Thyroid gland (tissue), 4 donors: ENCODE data around the gene MRFAP1L1. TPM values are rescaled to one million over a fixed set of nuclear protein-coding genes. Genes with fewer than 3 reads are reported as not detected.

ENCODE experiments used
- DNase-seq, 2 donors: peaks; one replicate each; pipeline ENCODE4 v3.0.0-alpha.2; 2019
- H3K27ac ChIP-seq, 3 donors: fragments of 200-600 bp; sonication (generic); 1 replicate in 2 of 3; 2 replicates in 1 of 3; pipeline ENCODE4 v1.5.1; 2016 to 2019; ENCODE audit warnings: mild to moderate bottlenecking in 1 of 3, moderate library complexity in 1 of 3
- H3K27me3 ChIP-seq: fragments of 200-600 bp; sonication (generic); one replicate; pipeline ENCODE4 v1.5.1; 2019
- H3K36me3 ChIP-seq, 2 donors: fragments of 200-600 bp; sonication (generic); one replicate each; pipeline ENCODE4 v1.5.1; 2016 to 2019
- H3K4me1 ChIP-seq, 2 donors: fragments of 200-600 bp; sonication (generic); one replicate each; pipeline ENCODE4 v1.5.1; 2017 to 2019
- H3K4me3 ChIP-seq, 3 donors: fragments of 200-600 bp; sonication (generic); replicated peaks in 1 of 3; 1 replicate in 2 of 3; 2 replicates in 1 of 3; pipeline ENCODE4 v1.5.1; 2016; ENCODE audit warnings: mild to moderate bottlenecking in 1 of 3
- H3K9me3 ChIP-seq: fragments of 200-600 bp; sonication (generic); one replicate; pipeline ENCODE4 v1.5.1; 2017
- CTCF ChIP-seq, 6 experiments: fragments of 200-600 bp in 3 of 6; fragments of 450-650 bp in 3 of 6; sonication (generic) in 3 of 6; IDR thresholded peaks; one replicate each; pipeline ENCODE4 v1.5.1; 2016 to 2019; ENCODE audit warnings: antibody characterized with exemption in 6 of 6, mild to moderate bottlenecking in 2 of 6, inconsistent platforms in 1 of 6, moderate library complexity in 1 of 6
- POLR2A ChIP-seq, 2 donors: fragments of 450-650 bp; IDR thresholded peaks; one replicate each; pipeline ENCODE4 v1.6.1; 2017; ENCODE audit warnings: antibody characterized with exemption in 2 of 2, mild to moderate bottlenecking in 2 of 2, moderate library complexity in 1 of 2
- WGBS, 2 donors: methylation state at CpG; one replicate each; pipeline ENCODE4 v1.1.5; 2017; 5-methylcytosine and 5-hydroxymethylcytosine counted together
- intact Hi-C: fragments of 100-400 bp; cut with DNase I; formaldehyde crosslinking; loops from one replicate; pipeline ENCODE4 v1.15.1; 2023
- total RNA-seq, 4 donors: library from RNA; depleted of rRNA; stranded (reverse); fragments of >200 nt; gene quantifications; one replicate each; pipeline ENCODE4 v1.2.3, GENCODE V29; 2016

The MRFAP1L1 gene
- total RNA-seq, 4 donors from 2014 or later = 70.5 to 93.9 (median 76.2) TPM

- TF ChIP-seq POLR2A (IDR thresholded peaks at IDR 0.05) (no peak), CTCF (IDR thresholded peaks at IDR 0.05) (no peak)
- Histone ChIP-seq H3K9me3 (no peaks in the 10 kb centered on the region), H3K27ac (no peak overlapping the region), H3K27me3 (no peaks in the 10 kb centered on the region), H3K4me3 (no peak overlapping the region), H3K36me3 (no peaks in the 10 kb centered on the region), H3K4me1 (peaks cover 6 to 12% of the 10 kb centered on the region in 2 donors)
- WGBS, 2 donors = 86% methylated on average over 7 to 9 of the region's 9 CpGs
- intact Hi-C loops = no loop called here
- no peak for DNase-seq
These were observed 28.5 kb downstream of the MRFAP1L1 start for GRCh38 chr4:6681191-6681590.

- WGBS, 2 donors = 85 to 90% methylated on average over 10 of the region's 10 CpGs
- no peaks in the 10 kb centered on the region for H3K27me3 ChIP-seq
- DNase-seq = no peak
- TF ChIP-seq POLR2A (IDR thresholded peaks at IDR 0.05) = no peak
- no peak for TF ChIP-seq CTCF (IDR thresholded peaks at IDR 0.05)
- peaks cover 13 to 19% of the 10 kb centered on the region in 2 donors for H3K4me1 ChIP-seq
- no peaks in the 10 kb centered on the region for H3K9me3 ChIP-seq
- no peak overlapping the region for H3K27ac ChIP-seq
- peaks cover 0 to 6% of the 10 kb centered on the region in 2 donors for H3K36me3 ChIP-seq
- intact Hi-C loops = no loop called here
- no peak overlapping the region for H3K4me3 ChIP-seq
These were observed 29.2 kb downstream of the MRFAP1L1 start for GRCh38 chr4:6680372-6681034.

- no peaks in the 10 kb centered on the region for H3K9me3 ChIP-seq
These were observed 32.7 kb downstream of the MRFAP1L1 start for GRCh38 chr4:6676722-6677558.

GRCh38 chr4:6674500-6675149 is 35.0 kb downstream of the MRFAP1L1 start:
- H3K4me1 ChIP-seq = peaks cover 20 to 27% of the 10 kb centered on the region in 2 donors
- peaks cover 0 to 6% of the 10 kb centered on the region in 2 donors for H3K36me3 ChIP-seq
- peak overlapping the region in 2 of 3 donors; percentile 71 to 76 for H3K27ac ChIP-seq
- H3K27me3 ChIP-seq = no peaks in the 10 kb centered on the region
- peak overlapping the region; percentile 20 to 56 (median 33) for H3K4me3 ChIP-seq
- 6 to 8% methylated on average over 37 to 40 of the region's 40 CpGs for WGBS, 2 donors
- no peaks in the 10 kb centered on the region for H3K9me3 ChIP-seq
- DNase-seq = peak; percentile 32 to 41
- TF ChIP-seq CTCF (IDR thresholded peaks at IDR 0.05) = peak in 5 of 6 experiments; percentile 15 to 49 (median 30)
- TF ChIP-seq POLR2A (IDR thresholded peaks at IDR 0.05) = no peak
- intact Hi-C loops = loop anchor here (5.0 kb wide), 1 partner anchor 38 kb away; no protein-coding TSS in a partner anchor

More at GRCh38 chr4:6676722-6677558, 32.7 kb downstream of the MRFAP1L1 start:
- Histone ChIP-seq H3K36me3 (peaks cover 0 to 6% of the 10 kb centered on the region in 2 donors), H3K4me3 (no peak overlapping the region), H3K27me3 (no peaks in the 10 kb centered on the region), H3K27ac (no peak overlapping the region), H3K4me1 (peaks cover 20 to 27% of the 10 kb centered on the region in 2 donors)
- intact Hi-C loops = no loop called here
- DNase-seq = no peak
- 87 to 91% methylated on average over 21 of the region's 21 CpGs for WGBS, 2 donors
- TF ChIP-seq POLR2A (IDR thresholded peaks at IDR 0.05) (no peak), CTCF (IDR thresholded peaks at IDR 0.05) (no peak)
